Activated CD8-positive, alpha-beta T cell treated with anti-CD3 and anti-CD28 coated beads for 36 hours (primary cell): ENCODE results near the gene SLC37A4. TPM values are rescaled to one million over a fixed set of nuclear protein-coding genes. Genes with fewer than 3 reads are reported as not detected.

Experiments
- ATAC-seq: fragments of 200-7000 bp; cut with Tn5 transposase; one replicate; pipeline ENCODE4 v1.10.0; 2021; ENCODE audit warnings: mild to moderate bottlenecking, moderate library complexity
- CTCF ChIA-PET: fragments of 350-600 bp; sonication (Branson Sonifier 250); formaldehyde crosslinking; loops from one replicate; lab custom pipeline; 2021; ENCODE audit warnings: antibody characterized with exemption; lab: Charles Lee
- POLR2A ChIA-PET: fragments of 350-600 bp; sonication (Branson Sonifier 250); formaldehyde crosslinking; loops from one replicate; lab custom pipeline; 2021; ENCODE audit warnings: antibody characterized with exemption; lab: Charles Lee
- DNase-seq: peaks from one replicate; pipeline ENCODE4 v3.0.0-alpha.2; 2020
- H3K27ac Mint-ChIP-seq: one replicate; pipeline ENCODE4 v1.8.0; 2021; ENCODE audit warnings: mild to moderate bottlenecking, mixed read lengths
- H3K27me3 Mint-ChIP-seq: one replicate; pipeline ENCODE4 v1.8.0; 2021; ENCODE audit warnings: mixed read lengths
- H3K36me3 Mint-ChIP-seq: one replicate; pipeline ENCODE4 v1.8.0; 2021; ENCODE audit warnings: low read depth, mixed read lengths
- H3K4me1 Mint-ChIP-seq: one replicate; pipeline ENCODE4 v1.8.0; 2021; ENCODE audit warnings: low read depth, mixed read lengths
- H3K4me3 Mint-ChIP-seq: one replicate; pipeline ENCODE4 v1.8.0; 2021; ENCODE audit warnings: mild to moderate bottlenecking, moderate library complexity, mixed read lengths
- H3K9me3 Mint-ChIP-seq: one replicate; pipeline ENCODE4 v1.8.0; 2021; ENCODE audit warnings: mixed read lengths
- CTCF ChIP-seq: fragments of 200-600 bp; IDR thresholded peaks from one replicate; pipeline ENCODE4 v1.8.0; 2022; ENCODE audit warnings: antibody characterized with exemption, mild to moderate bottlenecking
- intact Hi-C: fragments of 100-400 bp; cut with micrococcal nuclease; formaldehyde crosslinking; loops from one replicate; pipeline ENCODE4 v1.10.0; 2022
- total RNA-seq, 2 experiments: library from RNA; stranded (reverse); gene quantifications; one replicate each; pipeline ENCODE4 v1.2.3, GENCODE V29; 2021

Gene SLC37A4
- total RNA-seq, 2 experiments from 2014 or later, result 32.4 to 35.2 TPM

GRCh38 chr11:119011476-119012053, 19.1 kb downstream of the SLC37A4 start:
- H3K9me3 Mint-ChIP-seq, result peaks cover 1% of the 10 kb centered on the region
- DNase-seq (no peak), ATAC-seq (no peak)
- no peak overlapping the region for H3K4me3 Mint-ChIP-seq
- H3K36me3 Mint-ChIP-seq, result peaks cover 53% of the 10 kb centered on the region
- peak overlapping the region; percentile 72 for H3K27ac Mint-ChIP-seq
- ChIA-PET POLR2A (interaction anchor here (1.6 kb wide), 1 partner anchor 8 kb away, joined by 6 read pairs; no protein-coding TSS in a partner anchor), CTCF (no interaction called here)
- no peaks in the 10 kb centered on the region for H3K27me3 Mint-ChIP-seq
- no peak for TF ChIP-seq CTCF
- peaks cover 35% of the 10 kb centered on the region for H3K4me1 Mint-ChIP-seq
- intact Hi-C loops, result no loop called here

GRCh38 chr11:119006656-119007055, 24.0 kb downstream of the SLC37A4 start:
- H3K4me3 Mint-ChIP-seq, result no peak overlapping the region
- ATAC-seq (peak; percentile 37), DNase-seq (no peak)
- no peak for TF ChIP-seq CTCF
- CTCF ChIA-PET, result interaction anchor here (0.7 kb wide), 1 partner anchor 315 kb away, joined by 3 read pairs; no protein-coding TSS in a partner anchor
- peak overlapping the region; percentile 45 for H3K27ac Mint-ChIP-seq
- POLR2A ChIA-PET, result interaction anchor here (1.0 kb wide), 1 partner anchor 9 kb away, joined by 3 read pairs; no protein-coding TSS in a partner anchor
- intact Hi-C loops, result no loop called here
- no peaks in the 10 kb centered on the region for H3K9me3 Mint-ChIP-seq
- no peaks in the 10 kb centered on the region for H3K27me3 Mint-ChIP-seq
- peaks cover 10% of the 10 kb centered on the region for H3K4me1 Mint-ChIP-seq
- peaks cover 25% of the 10 kb centered on the region for H3K36me3 Mint-ChIP-seq

GRCh38 chr11:119000906-119001305, 29.8 kb downstream of the SLC37A4 start:
- H3K27ac Mint-ChIP-seq, result no peak overlapping the region
- TF ChIP-seq CTCF, result no peak
- peaks cover 49% of the 10 kb centered on the region for H3K36me3 Mint-ChIP-seq
- POLR2A ChIA-PET, result interaction anchor here (1.8 to 5.1 kb wide), 2 partner anchors 15 to 94 kb away, joined by 3 to 106 read pairs; partner anchors contain the start of genes RPS25 and TRAPPC4
- CTCF ChIA-PET, result no interaction called here
- H3K9me3 Mint-ChIP-seq, result no peaks in the 10 kb centered on the region
- intact Hi-C loops, result no loop called here
- H3K4me3 Mint-ChIP-seq, result no peak overlapping the region
- H3K4me1 Mint-ChIP-seq, result peaks cover 31% of the 10 kb centered on the region
- ATAC-seq (no peak), DNase-seq (no peak)
- no peaks in the 10 kb centered on the region for H3K27me3 Mint-ChIP-seq

GRCh38 chr11:118998822-118999221, 31.9 kb downstream of the SLC37A4 start:
- no peak for TF ChIP-seq CTCF
- ChIA-PET POLR2A (interaction anchor here (0.5 to 5.1 kb wide), 8 partner anchors 11 to 96 kb away, joined by 3 to 106 read pairs (median 8); partner anchors contain the start of genes HMBS, RPS25 and TRAPPC4), CTCF (interaction anchor here (1.7 kb wide), 1 partner anchor 18 kb away, joined by 3 read pairs; no protein-coding TSS in a partner anchor)
- no peaks in the 10 kb centered on the region for H3K27me3 Mint-ChIP-seq
- ATAC-seq, result no peak
- H3K9me3 Mint-ChIP-seq, result no peaks in the 10 kb centered on the region
- DNase-seq, result no peak
- peaks cover 29% of the 10 kb centered on the region for H3K4me1 Mint-ChIP-seq
- H3K36me3 Mint-ChIP-seq, result peaks cover 50% of the 10 kb centered on the region
- H3K27ac Mint-ChIP-seq, result peak overlapping the region; percentile 99
- intact Hi-C loops, result no loop called here
- H3K4me3 Mint-ChIP-seq, result peak overlapping the region; percentile 97

GRCh38 chr11:118998388-118998717, 32.3 kb downstream of the SLC37A4 start:
- Mint-ChIP-seq H3K27me3 (no peaks in the 10 kb centered on the region), H3K27ac (peak overlapping the region; percentile 99), H3K9me3 (no peaks in the 10 kb centered on the region), H3K36me3 (peaks cover 52% of the 10 kb centered on the region), H3K4me3 (peak overlapping the region; percentile 97), H3K4me1 (peaks cover 31% of the 10 kb centered on the region)
- TF ChIP-seq CTCF, result no peak
- DNase-seq, result no peak
- ChIA-PET POLR2A (interaction anchor here (1.1 to 5.1 kb wide), 14 partner anchors 12 to 208 kb away, joined by 3 to 106 read pairs (median 6); partner anchors contain the start of genes DDX6, HMBS, RPS25 and SLC37A4), CTCF (interaction anchor here (1.2 kb wide), 1 partner anchor 69 kb away, joined by 3 read pairs; no protein-coding TSS in a partner anchor)
- ATAC-seq, result peak; percentile 5
- intact Hi-C loops, result no loop called here
